Upper lobe of left lung (tissue), 6 donors: ENCODE measurements around the gene TREML4. TPM values are rescaled to one million over a fixed set of nuclear protein-coding genes. Genes with fewer than 3 reads are reported as not detected.
"Not testable (repeated sequence)": the region's sequence is repeated elsewhere in the genome, so short reads cannot be mapped to it uniquely, and the experiment has no call there.

ENCODE experiments used
- ATAC-seq, 2 donors: fragments of 200-7000 bp; cut with Tn5 transposase; one replicate each; pipeline ENCODE4 v1.9.1; 2022; ENCODE audit warnings: mild to moderate bottlenecking in 2 of 2, moderate library complexity in 2 of 2; ENCODE audit not compliant: low FRiP score in 2 of 2
- DNase-seq, 2 donors: peaks; one replicate each; pipeline ENCODE4 v3.0.0-alpha.2; 2019 to 2020
- H3K27ac ChIP-seq, 4 donors: fragments of 200-600 bp; sonication (generic); one replicate each; pipeline ENCODE4 v1.5.1; 2016 to 2019
- H3K27me3 ChIP-seq, 4 donors: fragments of 200-600 bp; sonication (generic); one replicate each; pipeline ENCODE4 v1.5.1; 2017 to 2019
- H3K36me3 ChIP-seq, 4 donors: fragments of 200-600 bp; sonication (generic); one replicate each; pipeline ENCODE4 v1.5.1; 2016 to 2019
- H3K4me1 ChIP-seq, 4 donors: fragments of 200-600 bp; sonication (generic); one replicate each; pipeline ENCODE4 v1.5.1; 2018 to 2019
- H3K4me3 ChIP-seq, 4 donors: fragments of 200-600 bp; sonication (generic); one replicate each; pipeline ENCODE4 v1.5.1; 2017 to 2019; ENCODE audit warnings: mild to moderate bottlenecking in 2 of 4, moderate library complexity in 1 of 4
- H3K9me3 ChIP-seq, 4 donors: fragments of 200-600 bp; sonication (generic); one replicate each; pipeline ENCODE4 v1.5.1; 2018 to 2019
- CTCF ChIP-seq, 6 experiments: fragments of 450-650 bp in 4 of 6; fragments of 200-600 bp in 2 of 6; sonication (generic) in 2 of 6; IDR thresholded peaks; one replicate each; pipeline ENCODE4 v1.5.1; 2016 to 2019; ENCODE audit warnings: antibody characterized with exemption in 6 of 6
- EP300 ChIP-seq, 4 donors: sonication (generic); formaldehyde crosslinking; IDR thresholded peaks; one replicate each; pipeline ENCODE4 v1.5.1; 2017; ENCODE audit warnings: antibody characterized with exemption in 4 of 4, control low read depth in 2 of 4
- POLR2A ChIP-seq, 4 donors: fragments of 450-650 bp; IDR thresholded peaks; one replicate each; pipeline ENCODE4 v1.5.1; 2016 to 2017; ENCODE audit warnings: antibody characterized with exemption in 4 of 4, mild to moderate bottlenecking in 2 of 4
- POLR2AphosphoS5 ChIP-seq, 2 donors: sonication (generic); formaldehyde crosslinking; IDR thresholded peaks; one replicate each; pipeline ENCODE4 v1.5.1; 2017; ENCODE audit warnings: antibody characterized with exemption in 2 of 2
- WGBS, 2 donors: methylation state at CpG; one replicate each; pipeline ENCODE4 v1.1.5; 2017 to 2018; 5-methylcytosine and 5-hydroxymethylcytosine counted together
- total RNA-seq, 6 donors: library from RNA; depleted of rRNA in 4 of 6; stranded (reverse); fragments of >200 nt in 4 of 6; gene quantifications; one replicate each; pipeline versions ENCODE4 v1.1.0 to v1.2.1, GENCODE V29; 2016 to 2021
- donor health status: DM: no; HTN: no; CAD: no; lungs with moderate emphysema.
- donor health status: DM: no; HTN: yes; CAD: no; lungs with severe emphysema.

The TREML4 gene
- total RNA-seq, 6 donors from 2014 or later, result not detected

GRCh38 chr6:41236276-41236675 is 8.1 kb downstream of the TREML4 start:
- Histone ChIP-seq H3K4me3 (no peak overlapping the region), H3K27me3 (peaks cover 0 to 9% (median 3%) of the 10 kb centered on the region in 4 donors), H3K27ac (no peak overlapping the region), H3K9me3 (no peaks in the 10 kb centered on the region), H3K4me1 (no peaks in the 10 kb centered on the region), H3K36me3 (no peaks in the 10 kb centered on the region)
- no peak for TF ChIP-seq EP300 (IDR thresholded peaks at IDR 0.05)
- TF ChIP-seq POLR2A (IDR thresholded peaks at IDR 0.05), result no peak
- TF ChIP-seq POLR2AphosphoS5 (IDR thresholded peaks at IDR 0.05), result no peak
- no peak for TF ChIP-seq CTCF (IDR thresholded peaks at IDR 0.05)
- WGBS, 2 donors, result 85 to 90% methylated on average over 4 of the region's 4 CpGs
- no peak for DNase-seq
- ATAC-seq, result peak in 1 of 2 donors; percentile 49

- H3K27me3 ChIP-seq, result peaks cover 0 to 9% (median 3%) of the 10 kb centered on the region in 4 donors
- TF ChIP-seq CTCF (IDR thresholded peaks at IDR 0.05), result no peak
- no peak for TF ChIP-seq POLR2A (IDR thresholded peaks at IDR 0.05)
- no peak for TF ChIP-seq EP300 (IDR thresholded peaks at IDR 0.05)
- no peak for TF ChIP-seq POLR2AphosphoS5 (IDR thresholded peaks at IDR 0.05)
- no peaks in the 10 kb centered on the region for H3K4me1 ChIP-seq
- H3K36me3 ChIP-seq, result no peaks in the 10 kb centered on the region
- no peak overlapping the region for H3K27ac ChIP-seq
- no peak for DNase-seq
- no peaks in the 10 kb centered on the region for H3K9me3 ChIP-seq
- WGBS, 2 donors, result 67 to 74% methylated on average over 4 to 5 of the region's 5 CpGs
- H3K4me3 ChIP-seq, result no peak overlapping the region
- ATAC-seq, result no peak
Measured at GRCh38 chr6:41237128-41237527, 9.0 kb downstream of the TREML4 start.

- WGBS, 2 donors, result 10 to 19% methylated on average over 20 to 22 of the region's 22 CpGs
Measured at GRCh38 chr6:41239467-41240159, 11.5 kb downstream of the TREML4 start.

GRCh38 chr6:41246529-41246928 is 18.4 kb downstream of the TREML4 start:
- not testable (repeated sequence) for H3K4me1 ChIP-seq, H3K9me3 ChIP-seq, DNase-seq, H3K4me3 ChIP-seq, H3K27me3 ChIP-seq, H3K36me3 ChIP-seq, H3K27ac ChIP-seq, ATAC-seq
- 99 to 100% methylated on average over 4 of the region's 4 CpGs for WGBS, 2 donors

More at GRCh38 chr6:41239467-41240159, 11.5 kb downstream of the TREML4 start:
- no peak for TF ChIP-seq EP300 (IDR thresholded peaks at IDR 0.05)
- no peak for TF ChIP-seq CTCF (IDR thresholded peaks at IDR 0.05)
- TF ChIP-seq POLR2AphosphoS5 (IDR thresholded peaks at IDR 0.05), result no peak
- TF ChIP-seq POLR2A (IDR thresholded peaks at IDR 0.05), result no peak
- H3K4me1 ChIP-seq, result no peaks in the 10 kb centered on the region
- H3K4me3 ChIP-seq, result no peak overlapping the region
- no peak overlapping the region for H3K27ac ChIP-seq
- ATAC-seq (no peak), DNase-seq (peak in 1 of 2 donors; percentile 72)
- H3K27me3 ChIP-seq, result peaks cover 0 to 9% (median 3%) of the 10 kb centered on the region in 4 donors
- H3K9me3 ChIP-seq, result no peaks in the 10 kb centered on the region
- no peaks in the 10 kb centered on the region for H3K36me3 ChIP-seq

GRCh38 chr6:41247288-41247865 is 19.2 kb downstream of the TREML4 start:
- no peak for ATAC-seq
- no peaks in the 10 kb centered on the region for H3K27me3 ChIP-seq
- no peaks in the 10 kb centered on the region for H3K36me3 ChIP-seq
- no peak overlapping the region for H3K27ac ChIP-seq
- 73 to 76% methylated on average over 7 to 9 of the region's 9 CpGs for WGBS, 2 donors
- peak in 1 of 2 donors; percentile 51 for DNase-seq
- TF ChIP-seq POLR2AphosphoS5 (IDR thresholded peaks at IDR 0.05), result no peak
- TF ChIP-seq EP300 (IDR thresholded peaks at IDR 0.05), result no peak
- no peak for TF ChIP-seq POLR2A (IDR thresholded peaks at IDR 0.05)
- TF ChIP-seq CTCF (IDR thresholded peaks at IDR 0.05), result no peak
- H3K9me3 ChIP-seq, result no peaks in the 10 kb centered on the region
- H3K4me3 ChIP-seq, result no peak overlapping the region
- no peaks in the 10 kb centered on the region for H3K4me1 ChIP-seq
